HG03280 (cell line): ENCODE data around the gene RNF217.
"Not testable (repeated sequence)": the region's sequence is repeated elsewhere in the genome, so short reads cannot be mapped to it uniquely, and the experiment has no call there.

Source experiments
- ATAC-seq: cut with Tn5 transposase; IDR thresholded peaks from one replicate; pipeline ENCODE4 v1.9.1; 2021; ENCODE audit warnings: mild to moderate bottlenecking, moderate library complexity; ENCODE audit not compliant: unreplicated experiment

Gene RNF217, protein sequence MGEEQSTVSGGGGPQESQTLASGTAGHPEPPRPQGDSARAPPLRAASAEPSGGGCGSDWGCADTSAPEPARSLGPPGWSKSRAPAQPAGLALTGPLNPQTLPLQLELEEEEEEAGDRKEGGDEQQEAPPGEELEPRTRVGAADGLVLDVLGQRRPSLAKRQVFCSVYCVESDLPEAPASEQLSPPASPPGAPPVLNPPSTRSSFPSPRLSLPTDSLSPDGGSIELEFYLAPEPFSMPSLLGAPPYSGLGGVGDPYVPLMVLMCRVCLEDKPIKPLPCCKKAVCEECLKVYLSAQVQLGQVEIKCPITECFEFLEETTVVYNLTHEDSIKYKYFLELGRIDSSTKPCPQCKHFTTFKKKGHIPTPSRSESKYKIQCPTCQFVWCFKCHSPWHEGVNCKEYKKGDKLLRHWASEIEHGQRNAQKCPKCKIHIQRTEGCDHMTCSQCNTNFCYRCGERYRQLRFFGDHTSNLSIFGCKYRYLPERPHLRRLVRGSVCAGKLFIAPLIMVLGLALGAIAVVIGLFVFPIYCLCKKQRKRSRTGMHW

DNA sequence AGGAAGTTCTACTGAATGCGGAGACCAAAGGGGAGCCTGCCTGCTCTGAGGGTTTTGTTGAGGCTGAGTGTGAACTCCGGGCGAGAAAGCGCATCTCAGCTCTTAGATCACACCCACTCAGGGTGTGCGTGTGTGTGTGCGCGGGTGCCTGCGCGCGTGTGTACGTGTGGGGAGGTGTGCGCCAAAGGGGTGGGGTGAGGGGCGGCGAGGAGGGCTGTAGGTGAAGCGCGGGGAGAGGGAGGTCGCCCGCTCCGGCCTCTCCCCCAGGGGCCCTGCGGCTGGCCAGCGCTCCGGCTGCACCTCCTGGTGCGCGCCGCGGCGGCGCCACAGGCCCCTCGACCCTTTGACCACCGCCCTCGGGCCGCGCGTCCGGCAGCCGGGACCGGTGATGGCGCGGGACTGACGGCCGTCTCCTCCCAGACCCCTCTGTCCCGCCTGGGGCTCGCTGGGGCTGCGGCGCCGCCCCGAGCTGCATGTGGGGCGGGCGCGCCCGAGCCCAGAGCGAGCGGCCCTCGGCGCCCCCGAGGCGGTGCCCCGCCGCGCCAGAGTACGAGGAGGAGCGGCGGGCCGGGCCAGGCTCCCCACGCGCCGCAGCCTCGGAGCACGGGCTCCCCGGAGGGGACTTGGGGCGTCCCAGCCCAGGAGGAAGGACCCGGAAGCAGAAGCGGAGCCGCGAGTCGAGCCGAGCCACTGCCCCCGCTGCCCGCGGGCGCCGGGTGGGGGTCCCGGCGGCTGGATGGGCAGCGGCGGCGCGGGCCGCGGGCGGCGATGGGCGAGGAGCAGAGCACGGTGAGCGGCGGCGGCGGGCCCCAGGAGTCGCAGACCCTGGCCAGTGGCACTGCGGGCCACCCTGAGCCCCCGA is at the start of gene RNF217:
Gene RNF217, plus strand, starts transcription at position 661 of the 862 bp plus-strand sequence. Its CDS starts 108 bp downstream, at position 769.
- no peak for ATAC-seq

DNA sequence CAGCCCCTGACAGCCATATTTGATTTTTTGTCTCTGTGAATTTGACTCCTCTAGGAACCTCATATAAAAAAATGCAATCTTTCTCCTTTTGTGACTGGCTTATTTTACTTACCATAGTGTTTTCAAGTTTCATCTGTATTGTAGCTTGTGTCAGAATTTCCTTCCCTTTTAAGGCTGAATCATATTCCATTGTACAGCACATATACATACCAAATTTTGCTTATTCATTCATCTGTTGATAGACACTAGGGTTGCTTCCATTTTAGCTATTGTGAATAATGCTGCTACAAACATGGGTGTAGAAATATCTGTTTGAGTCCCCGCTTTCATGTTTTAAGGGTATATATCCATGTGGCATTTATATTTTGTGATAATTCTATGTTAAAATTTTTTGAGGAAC is 49.2 kb upstream of the RNF217 start:
- no peak for ATAC-seq

DNA sequence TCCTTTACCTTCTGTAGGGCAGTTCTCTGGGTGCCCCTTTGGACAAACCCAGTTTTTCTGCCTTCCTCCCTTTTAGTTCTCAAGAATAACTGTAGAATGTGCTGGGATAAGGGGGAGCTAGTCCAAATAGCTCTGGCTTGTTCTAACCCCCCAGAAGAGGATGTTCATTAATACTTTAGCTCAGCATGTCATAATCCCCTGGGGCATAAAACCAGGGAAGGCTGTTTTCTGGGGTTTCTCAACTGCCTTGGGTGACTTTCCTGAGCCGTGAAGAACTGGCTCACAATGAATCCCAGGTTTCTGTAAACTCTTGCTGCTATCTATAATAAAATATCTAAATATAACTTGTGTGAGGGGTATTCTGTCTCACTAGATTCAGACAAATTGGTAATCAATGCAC is 44.5 kb upstream of the RNF217 start:
- ATAC-seq: no peak

DNA sequence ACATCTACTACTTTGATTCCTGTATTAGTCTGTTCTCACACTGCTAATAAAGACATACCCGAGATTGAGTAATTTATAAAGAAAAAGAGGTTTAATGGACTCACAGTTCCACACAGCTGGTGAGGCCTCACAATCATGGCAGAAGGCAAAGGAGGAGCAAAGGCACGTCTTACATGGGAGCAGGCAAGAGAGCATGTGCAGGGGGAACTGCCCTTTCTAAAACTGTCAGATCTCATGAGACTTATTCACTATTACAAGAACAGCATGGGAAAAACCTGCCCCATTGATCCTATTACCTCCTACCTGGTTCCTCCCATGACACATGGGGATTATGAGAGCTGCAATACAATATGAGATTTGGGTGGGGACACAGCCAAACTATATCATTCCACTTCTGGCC is 42.5 kb upstream of the RNF217 start:
- not testable (repeated sequence) for ATAC-seq

DNA sequence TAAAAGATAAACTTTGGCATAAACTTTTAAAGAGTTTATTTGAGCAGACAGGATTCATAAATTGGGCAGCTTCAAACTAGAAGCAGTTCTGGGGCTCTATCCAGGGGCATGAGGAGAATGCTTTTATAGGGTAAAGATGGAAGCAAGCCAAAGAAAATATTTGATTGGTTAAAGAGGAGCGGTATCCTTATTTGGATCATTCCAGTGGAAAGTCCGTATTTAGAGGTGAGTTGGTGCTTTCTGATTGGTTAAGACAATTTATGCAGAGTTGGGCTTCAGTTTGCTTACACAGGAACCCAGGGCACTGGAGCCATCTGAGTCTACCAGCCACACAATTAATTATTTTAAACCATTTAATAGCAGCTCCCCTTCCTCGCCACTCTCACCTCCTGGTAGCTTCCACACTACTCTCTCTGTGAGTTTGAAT is 37.9 kb upstream of the RNF217 start:
- no peak for ATAC-seq

DNA sequence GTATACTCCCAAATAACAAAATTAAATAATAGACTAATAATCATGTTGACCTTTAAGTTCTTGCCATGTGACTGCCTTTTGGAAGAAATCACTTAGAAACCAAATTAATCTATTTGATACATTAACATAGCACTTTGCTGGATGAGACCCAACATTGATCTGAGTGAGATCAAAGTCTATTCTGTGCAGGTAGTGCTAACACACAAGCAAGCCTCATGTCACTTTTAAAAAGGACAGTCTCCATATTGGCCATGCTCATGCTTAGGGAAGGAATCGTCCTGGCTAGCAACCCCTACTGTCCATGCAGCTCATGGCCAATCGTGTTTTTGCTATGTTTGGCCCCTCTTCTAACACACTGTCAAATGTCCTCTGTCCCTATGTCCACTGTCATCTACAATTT is 35.8 kb upstream of the RNF217 start:
- no peak for ATAC-seq

DNA sequence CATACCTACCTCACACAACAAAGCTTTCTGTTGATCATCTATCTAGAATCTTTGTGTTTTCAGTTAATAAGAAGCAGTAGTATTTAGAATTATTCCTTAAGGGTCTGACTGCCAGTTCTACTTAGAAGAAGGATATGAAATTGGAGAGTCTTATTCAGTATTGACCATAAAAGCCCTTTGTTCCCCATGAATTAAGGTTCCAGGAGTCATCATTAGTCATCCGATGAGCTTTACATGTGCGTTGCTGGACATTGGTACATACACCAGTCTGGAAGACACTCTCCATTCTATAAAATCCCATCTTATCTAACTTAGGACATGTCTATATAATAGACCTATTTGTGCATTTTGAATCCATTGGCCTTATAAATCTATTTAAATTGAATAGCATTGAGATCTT is 34.4 kb upstream of the RNF217 start:
- ATAC-seq: no peak

DNA sequence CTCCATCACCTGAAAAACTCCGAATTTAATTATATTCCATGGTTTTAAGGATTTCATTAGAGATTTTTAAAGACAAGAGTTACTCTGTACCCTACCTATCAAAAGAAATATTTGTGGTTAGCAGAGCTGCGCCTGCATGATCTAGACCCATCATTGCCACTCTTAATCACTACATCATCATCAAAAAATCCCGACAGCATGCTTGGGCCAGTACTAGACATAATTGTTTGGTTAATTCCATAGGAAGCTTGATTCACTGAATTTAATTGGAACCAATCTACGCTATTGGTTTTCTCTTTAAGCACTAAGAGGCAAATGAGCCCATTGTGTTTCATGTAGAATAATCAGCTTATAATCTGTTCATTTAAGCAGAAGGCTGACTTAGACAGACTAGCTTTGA is 33.4 kb upstream of the RNF217 start:
- no peak for ATAC-seq

DNA sequence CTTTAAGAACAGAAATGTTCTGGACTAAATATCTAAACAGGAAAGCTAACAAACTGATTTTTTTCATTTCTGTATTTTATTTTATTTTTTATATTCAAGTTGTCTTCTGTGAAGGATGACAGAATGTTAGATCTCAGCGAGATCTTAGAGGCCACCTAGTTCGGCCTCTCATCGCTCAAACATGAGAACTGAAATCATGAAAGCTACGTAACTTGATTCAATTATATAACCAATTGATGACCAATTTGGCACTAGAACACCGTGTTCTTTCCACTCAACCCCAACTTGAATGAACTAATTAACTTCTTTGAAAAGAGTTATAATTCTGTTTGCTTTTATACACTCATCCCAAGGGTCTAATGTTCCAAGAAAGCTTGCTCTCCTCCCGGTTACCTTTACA is 24.6 kb upstream of the RNF217 start:
- no peak for ATAC-seq

DNA sequence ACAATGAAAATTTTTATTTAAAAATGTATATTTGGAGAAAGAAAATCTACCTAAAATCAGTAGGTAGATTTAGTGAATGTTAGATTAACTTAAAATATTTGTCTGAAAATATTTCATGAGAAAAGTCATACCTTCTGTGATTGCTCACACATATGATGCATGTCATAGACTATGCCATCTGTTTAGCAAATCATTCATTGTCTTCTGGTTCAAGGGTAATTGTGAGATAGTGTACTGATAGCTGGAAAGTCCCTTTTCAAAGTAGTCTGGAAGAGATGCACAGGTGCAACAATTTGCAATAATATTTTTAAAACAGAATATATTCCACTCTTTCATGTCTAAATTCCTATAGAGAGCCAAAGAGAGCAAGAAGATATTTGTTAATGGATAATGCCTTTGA is 21.0 kb upstream of the RNF217 start:
- no peak for ATAC-seq

DNA sequence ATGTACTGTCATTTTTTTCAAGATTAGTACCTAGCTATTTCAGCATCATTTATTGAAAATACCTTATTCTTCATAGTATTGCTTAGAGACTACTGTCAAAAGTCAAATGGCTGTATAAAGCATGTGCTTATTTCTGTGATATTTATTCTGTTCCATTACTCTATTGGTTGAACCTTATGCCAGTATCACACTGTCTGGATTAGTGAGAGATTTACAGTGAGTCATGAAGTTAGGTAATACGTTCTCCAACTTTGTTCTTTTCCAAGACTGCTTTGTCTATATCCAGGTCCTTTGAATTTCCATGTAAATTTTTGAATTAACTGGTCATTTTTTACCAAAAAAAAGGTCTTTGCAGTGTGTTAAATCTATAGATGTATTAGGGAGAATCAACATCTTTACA is 18.6 kb upstream of the RNF217 start:
- no peak for ATAC-seq

DNA sequence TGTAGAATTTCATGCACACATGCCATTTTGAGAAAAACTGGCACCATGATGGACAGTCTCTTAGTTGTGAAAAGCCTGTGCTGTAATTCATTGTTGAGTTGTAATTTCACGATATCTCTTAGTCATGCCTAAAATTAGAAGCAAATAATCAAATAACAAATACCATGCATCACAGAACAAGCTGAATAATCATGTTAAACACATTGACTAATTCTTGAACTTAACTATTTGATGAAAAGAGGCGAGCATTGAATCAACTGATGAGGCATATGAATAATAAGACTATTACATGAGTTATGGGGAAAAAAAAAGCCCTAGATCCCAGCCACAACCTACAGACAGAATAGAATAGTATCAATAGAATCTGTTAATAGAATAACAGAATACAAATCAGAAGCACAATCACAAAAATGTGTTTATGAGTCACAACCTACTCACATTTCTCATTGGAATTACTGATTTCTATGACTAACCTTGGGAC is 14.2 kb upstream of the RNF217 start:
- ATAC-seq: no peak

DNA sequence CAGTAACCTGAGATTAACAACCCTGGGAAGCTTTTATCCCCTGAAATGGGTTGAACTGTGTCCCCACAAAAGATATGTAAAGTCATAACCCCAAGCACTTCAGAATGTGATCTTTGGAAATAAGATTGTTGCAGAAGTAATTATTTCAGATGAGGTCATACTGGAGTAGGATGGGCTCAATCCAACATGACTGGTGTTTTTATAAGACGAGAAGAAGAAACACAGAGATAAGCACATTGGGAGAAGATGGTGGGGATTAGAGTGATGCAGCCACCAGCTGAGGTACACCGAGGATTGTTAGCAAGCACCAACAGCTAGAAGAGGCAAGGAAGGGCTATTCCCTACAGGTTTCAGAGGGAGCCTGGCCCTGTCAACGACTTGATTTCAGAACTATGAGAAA is 12.5 kb upstream of the RNF217 start:
- no peak for ATAC-seq

DNA sequence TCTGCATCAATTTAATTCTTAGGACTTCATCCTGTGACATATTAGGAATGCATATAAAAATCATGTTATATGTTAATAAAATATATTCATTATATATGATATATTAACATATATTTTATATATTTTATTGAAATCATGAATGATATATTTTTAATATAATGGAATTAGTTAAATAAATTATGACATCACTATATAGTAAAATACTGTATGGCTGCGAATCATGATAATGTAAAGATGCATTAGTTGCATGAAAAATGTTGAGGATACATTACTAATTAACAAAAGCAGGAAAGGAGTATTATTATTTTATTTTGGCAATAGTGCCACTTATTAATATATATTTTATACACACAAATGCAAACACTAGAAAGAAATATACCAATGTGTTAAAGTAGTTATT is 8.4 kb upstream of the RNF217 start:
- no peak for ATAC-seq

DNA sequence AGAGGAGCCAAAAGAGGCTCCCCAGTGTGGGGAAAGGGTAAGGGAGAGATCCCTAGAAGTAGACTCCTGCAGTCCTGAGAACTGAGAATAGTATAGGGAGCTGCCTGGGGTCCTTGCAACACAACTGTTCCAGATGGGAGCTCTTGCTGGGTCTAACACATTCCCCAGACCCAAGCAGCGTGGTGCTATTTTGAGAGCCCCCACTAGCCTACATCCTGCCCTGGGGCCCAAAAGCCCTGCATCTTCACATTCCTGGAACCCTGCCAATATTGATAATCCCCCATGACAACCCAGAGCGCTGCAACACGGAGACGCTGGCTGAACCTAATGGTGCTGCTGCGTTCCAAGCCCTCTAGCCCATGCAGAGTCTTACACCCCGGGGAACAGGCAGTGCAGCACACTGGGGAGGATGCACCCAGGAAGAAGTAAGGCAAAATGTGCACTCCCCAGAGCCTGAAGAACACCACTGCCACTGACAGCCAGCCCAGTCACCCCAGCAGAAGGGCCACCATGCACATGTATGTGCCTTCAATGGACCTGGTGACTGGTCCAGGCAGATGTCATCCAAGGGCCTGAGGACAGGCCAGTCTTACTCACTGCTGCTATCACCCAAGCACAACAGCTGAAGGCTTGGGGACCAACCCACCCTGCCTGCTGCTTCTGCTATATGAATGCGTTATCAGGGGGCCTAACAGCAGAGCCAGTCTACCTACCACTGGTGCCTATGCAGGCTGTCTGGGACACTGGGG is 7.0 kb upstream of the RNF217 start:
- no peak for ATAC-seq

DNA sequence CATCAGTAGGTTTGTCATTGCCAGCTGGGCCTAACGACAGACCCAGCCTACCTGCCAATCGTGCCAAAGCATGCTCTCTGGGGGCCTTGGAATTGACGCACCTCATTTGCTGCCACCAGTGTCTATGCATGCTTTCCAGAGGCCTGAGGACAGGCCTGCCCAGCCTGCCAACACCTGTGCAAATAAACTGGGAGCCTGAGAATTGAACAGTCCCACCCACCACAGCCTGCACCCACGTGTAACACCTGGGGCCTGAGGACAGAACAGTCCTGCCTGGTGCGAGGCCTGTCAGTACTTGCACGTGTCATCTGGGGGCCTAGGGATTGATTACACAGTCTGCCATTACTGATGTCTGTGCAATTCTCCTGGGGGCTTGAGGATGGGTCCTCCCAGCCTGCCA is 6.2 kb upstream of the RNF217 start:
- no peak for ATAC-seq

DNA sequence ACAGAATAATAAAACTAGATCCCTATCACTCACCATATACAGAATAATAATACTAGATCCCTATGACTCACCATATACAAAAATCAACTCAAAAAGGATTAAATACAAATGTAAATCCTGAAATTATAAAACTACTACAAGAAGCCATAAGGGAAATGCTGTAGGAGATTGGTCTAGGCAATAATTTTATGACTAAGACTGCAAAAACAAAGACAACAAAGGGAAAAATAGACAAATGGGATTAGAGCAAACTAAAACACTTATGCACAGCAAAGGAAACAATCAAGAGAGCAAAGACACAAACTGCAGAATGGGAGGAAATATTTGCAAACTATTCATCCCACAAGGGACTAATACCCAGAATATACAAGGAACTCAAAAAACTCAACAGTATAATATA is 4.1 kb upstream of the RNF217 start:
- ATAC-seq: no peak

DNA sequence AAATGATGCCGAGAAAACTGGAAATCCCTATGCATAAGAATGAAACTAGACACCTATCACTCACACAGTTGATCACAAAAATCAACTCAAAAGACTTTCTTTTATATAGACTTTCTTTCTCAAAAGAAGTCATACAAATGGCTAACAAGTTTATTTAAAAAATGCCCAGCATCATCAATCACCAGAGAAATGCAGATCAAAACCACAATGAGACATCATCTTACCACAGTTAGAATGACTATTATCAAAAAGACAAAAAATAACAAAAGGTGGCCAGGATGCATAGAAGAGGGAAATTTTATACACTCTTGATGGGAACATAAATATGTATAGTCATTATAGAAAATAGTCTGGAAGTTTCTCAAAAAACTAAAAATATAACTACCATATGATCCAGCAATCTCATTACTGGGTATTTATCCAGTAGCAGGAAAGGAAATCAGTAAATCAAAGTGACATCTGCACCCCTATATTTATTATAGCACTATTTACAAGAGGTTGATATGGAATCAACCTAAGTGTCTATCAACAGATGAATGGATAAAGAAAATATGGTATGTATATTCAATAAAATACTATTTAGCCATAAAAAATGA is 3.4 kb upstream of the RNF217 start:
- ATAC-seq: no peak

DNA sequence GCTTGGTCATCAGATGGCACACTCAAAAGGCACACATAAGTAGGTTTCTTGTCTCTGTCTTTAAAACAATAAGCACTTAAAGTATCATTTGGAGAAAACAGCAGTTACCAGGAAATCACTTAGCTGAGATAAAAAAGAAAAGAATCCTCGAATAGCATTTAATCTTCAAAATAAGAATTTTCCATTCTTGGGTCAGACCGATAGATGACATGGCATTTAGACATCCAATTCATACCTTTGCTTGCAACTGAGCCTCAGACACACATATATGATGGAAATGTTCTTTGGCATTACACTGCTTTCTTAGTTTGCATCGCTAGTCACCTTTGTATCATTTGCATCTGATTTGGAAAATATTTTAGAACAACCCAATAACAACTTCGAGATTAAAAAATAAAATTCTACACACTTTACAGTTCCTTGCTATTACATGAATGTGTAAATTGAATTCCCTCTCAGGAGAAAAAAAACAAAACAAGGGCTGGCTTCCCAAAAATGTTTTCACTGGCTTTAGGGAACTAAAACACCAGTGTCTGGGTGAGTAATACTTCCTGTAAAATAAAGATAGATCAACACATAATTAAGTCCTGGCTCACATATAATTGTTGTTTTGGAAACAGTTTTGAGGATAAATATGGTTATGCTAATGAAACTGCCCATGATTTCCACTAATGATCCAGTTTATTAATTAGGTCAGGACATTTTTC is 1.3 kb upstream of the RNF217 start:
- ATAC-seq: no peak

DNA sequence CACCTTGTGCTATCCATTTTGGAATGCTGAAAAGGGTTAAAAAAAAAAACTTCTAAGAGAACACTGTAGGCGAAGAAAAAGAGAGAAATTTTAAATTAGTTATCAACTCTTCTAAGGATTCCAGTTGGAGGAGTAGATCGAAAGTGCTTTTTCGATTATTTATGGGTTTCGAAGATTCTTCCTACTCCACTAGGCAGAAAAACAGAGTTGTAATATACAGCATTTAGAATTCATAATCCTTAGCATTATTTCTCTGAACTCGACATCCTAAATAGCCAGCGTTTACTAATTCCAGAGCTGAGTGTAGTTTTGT is 817 bp upstream of the RNF217 start:
- ATAC-seq: no peak
